ENCODE results near the gene ACTL7A. TPM values are rescaled to one million over a fixed set of nuclear protein-coding genes. Genes with fewer than 3 reads are reported as not detected.

The ACTL7A gene
- total RNA-seq, 2 donors from 2014 or later = not detected

GRCh38 chr9:108857572-108857971 lies 4.5 kb upstream of the ACTL7A start:
- Mint-ChIP-seq H3K4me3 (no peak overlapping the region), H3K36me3 (ENCODE audit: low read depth) (no peaks in the 10 kb centered on the region), H3K27ac (no peak overlapping the region), H3K4me1 (no peaks in the 10 kb centered on the region), H3K9me3 (no peaks in the 10 kb centered on the region), H3K27me3 (ENCODE audit: insufficient read depth) (no peaks in the 10 kb centered on the region)
- Histone ChIP-seq H3K36me3 (ENCODE audit: control insufficient read depth, insufficient read depth, low read length) (no peaks in the 10 kb centered on the region), H3K4me1 (ENCODE audit: control insufficient read depth, insufficient read depth, low read length) (no peaks in the 10 kb centered on the region), H3K9me3 (ENCODE audit: control insufficient read depth, low read length) (no peaks in the 10 kb centered on the region), H3K4me3 (ENCODE audit: low read length) (no peak overlapping the region), H3K9ac (ENCODE audit: extremely low read depth, low read length, poor library complexity, severe bottlenecking) (no peak overlapping the region), H3K27ac (ENCODE audit: low read depth, low read length) (no peak overlapping the region), H3K27me3 (ENCODE audit: control insufficient read depth, insufficient read depth, low read length, poor library complexity, severe bottlenecking) (no peaks in the 10 kb centered on the region)
- no peak for TF ChIP-seq CTCF (conservative IDR thresholded peaks at IDR 0.05)
- no peak for DNase-seq
- 96% methylated on average over 3 to 6 of the region's 6 CpGs for WGBS, 2 experiments (ENCODE audit: insufficient coverage in 1 of 2, insufficient read length in 1 of 2)

- H3K4me1 Mint-ChIP-seq = no peaks in the 10 kb centered on the region
- H3K36me3 Mint-ChIP-seq (ENCODE audit: low read depth) = no peaks in the 10 kb centered on the region
- H3K9me3 ChIP-seq (ENCODE audit: control insufficient read depth, low read length) = no peaks in the 10 kb centered on the region
- no peak overlapping the region for H3K27ac Mint-ChIP-seq
- no peaks in the 10 kb centered on the region for H3K27me3 Mint-ChIP-seq (ENCODE audit: insufficient read depth)
- H3K4me3 Mint-ChIP-seq = no peak overlapping the region
- no peaks in the 10 kb centered on the region for H3K9me3 Mint-ChIP-seq
- no peak for TF ChIP-seq CTCF (conservative IDR thresholded peaks at IDR 0.05)
- H3K4me3 ChIP-seq (ENCODE audit: low read length) = no peak overlapping the region
- H3K36me3 ChIP-seq (ENCODE audit: control insufficient read depth, insufficient read depth, low read length) = no peaks in the 10 kb centered on the region
- no peak overlapping the region for H3K9ac ChIP-seq (ENCODE audit: extremely low read depth, low read length, poor library complexity, severe bottlenecking)
- DNase-seq = no peak
- H3K27me3 ChIP-seq (ENCODE audit: control insufficient read depth, insufficient read depth, low read length, poor library complexity, severe bottlenecking) = no peaks in the 10 kb centered on the region
- no peaks in the 10 kb centered on the region for H3K4me1 ChIP-seq (ENCODE audit: control insufficient read depth, insufficient read depth, low read length)
- no peak overlapping the region for H3K27ac ChIP-seq (ENCODE audit: low read depth, low read length)
- 91% methylated on average over 3 of the region's 3 CpGs; no CpG with 5 or more reads in 1 of the 2 experiments for WGBS, 2 experiments (ENCODE audit: insufficient coverage in 1 of 2, insufficient read length in 1 of 2)
Observed at GRCh38 chr9:108859459-108860114, 2.5 kb upstream of the ACTL7A start.

GRCh38 chr9:108860354-108860753 lies 1.7 kb upstream of the ACTL7A start:
- Histone ChIP-seq H3K9me3 (ENCODE audit: control insufficient read depth, low read length) (no peaks in the 10 kb centered on the region), H3K27me3 (ENCODE audit: control insufficient read depth, insufficient read depth, low read length, poor library complexity, severe bottlenecking) (no peaks in the 10 kb centered on the region), H3K36me3 (ENCODE audit: control insufficient read depth, insufficient read depth, low read length) (no peaks in the 10 kb centered on the region), H3K4me3 (ENCODE audit: low read length) (no peak overlapping the region), H3K9ac (ENCODE audit: extremely low read depth, low read length, poor library complexity, severe bottlenecking) (no peak overlapping the region), H3K4me1 (ENCODE audit: control insufficient read depth, insufficient read depth, low read length) (no peaks in the 10 kb centered on the region), H3K27ac (ENCODE audit: low read depth, low read length) (no peak overlapping the region)
- Mint-ChIP-seq H3K9me3 (no peaks in the 10 kb centered on the region), H3K27ac (no peak overlapping the region), H3K27me3 (ENCODE audit: insufficient read depth) (no peaks in the 10 kb centered on the region), H3K36me3 (ENCODE audit: low read depth) (no peaks in the 10 kb centered on the region), H3K4me3 (no peak overlapping the region), H3K4me1 (no peaks in the 10 kb centered on the region)
- no peak for TF ChIP-seq CTCF (conservative IDR thresholded peaks at IDR 0.05)
- no peak for DNase-seq
- 88 to 100% methylated on average over 3 to 4 of the region's 4 CpGs for WGBS, 2 experiments (ENCODE audit: insufficient coverage in 1 of 2, insufficient read length in 1 of 2)
